H9 (cell line): ENCODE results near the gene MICU2. TPM values are rescaled to one million over a fixed set of nuclear protein-coding genes. Genes with fewer than 3 reads are reported as not detected.

ENCODE experiments used
- DNase-seq: peaks from one replicate; pipeline ENCODE4 v3.0.0-alpha.2; 2017
- H2AFZ ChIP-seq: one replicate; pipeline ENCODE4 v1.6.1; 2013; ENCODE audit warnings: mild to moderate bottlenecking, low read length, control low read depth, moderate library complexity
- H2AK5ac ChIP-seq: 2 replicates; pipeline ENCODE4 v1.6.1; 2013; ENCODE audit warnings: low read length, control low read depth, mixed read lengths; ENCODE audit not compliant: insufficient read length
- H2BK120ac ChIP-seq: one replicate; pipeline ENCODE4 v1.6.1; 2013; ENCODE audit warnings: low read depth, mild to moderate bottlenecking, low read length, control low read depth, inconsistent platforms; ENCODE audit not compliant: poor library complexity, severe bottlenecking
- H2BK12ac ChIP-seq: 2 replicates; pipeline ENCODE4 v1.6.1; 2013; ENCODE audit warnings: low read length, control low read depth, mixed read lengths, low read depth; ENCODE audit not compliant: insufficient read length
- H2BK15ac ChIP-seq: 2 replicates; pipeline ENCODE4 v1.6.1; 2013; ENCODE audit warnings: low read depth, low read length, control low read depth
- H2BK20ac ChIP-seq: one replicate; pipeline ENCODE4 v1.6.1; 2013; ENCODE audit warnings: low read depth, mild to moderate bottlenecking, low read length, control low read depth, inconsistent platforms; ENCODE audit not compliant: poor library complexity, severe bottlenecking
- H2BK5ac ChIP-seq: 2 replicates; pipeline ENCODE4 v1.6.1; 2013; ENCODE audit warnings: low read length, control low read depth, mixed read lengths; ENCODE audit not compliant: insufficient read length
- H3K14ac ChIP-seq: 2 replicates; pipeline ENCODE4 v1.6.1; 2013; ENCODE audit warnings: low read length, control low read depth; ENCODE audit not compliant: insufficient read depth
- H3K18ac ChIP-seq: 2 replicates; pipeline ENCODE4 v1.6.1; 2013; ENCODE audit warnings: low read depth, mild to moderate bottlenecking, mixed read lengths, low read length, control low read depth; ENCODE audit not compliant: insufficient read length
- H3K23ac ChIP-seq: 2 replicates; pipeline ENCODE4 v1.6.1; 2013; ENCODE audit warnings: low read length, control low read depth, mixed read lengths, low read depth; ENCODE audit not compliant: insufficient read length
- H3K23me2 ChIP-seq: 2 replicates; pipeline ENCODE4 v1.6.1; 2013; ENCODE audit warnings: low read depth, mild to moderate bottlenecking, mixed read lengths, low read length, control low read depth; ENCODE audit not compliant: insufficient read length, poor library complexity, severe bottlenecking
- H3K27ac ChIP-seq: 2 replicates; pipeline ENCODE4 v1.5.1; 2013; ENCODE audit warnings: low read length, control low read depth, mixed read lengths, low read depth; ENCODE audit not compliant: insufficient read length
- H3K27me3 ChIP-seq: 2 replicates; pipeline ENCODE4 v1.6.1; 2013; ENCODE audit warnings: low read length, control low read depth, inconsistent platforms; ENCODE audit not compliant: insufficient read depth
- H3K4ac ChIP-seq: 2 replicates; pipeline ENCODE4 v1.6.1; 2013; ENCODE audit warnings: low read depth, mild to moderate bottlenecking, control low read depth, inconsistent platforms, low read length, moderate library complexity
- H3K4me1 ChIP-seq: 2 replicates; pipeline ENCODE4 v1.6.1; 2013; ENCODE audit warnings: low read length, control low read depth, inconsistent platforms; ENCODE audit not compliant: insufficient read depth
- H3K4me2 ChIP-seq: 2 replicates; pipeline ENCODE4 v1.6.1; 2013; ENCODE audit warnings: low read length, control low read depth, mixed read lengths; ENCODE audit not compliant: insufficient read length, insufficient read depth
- H3K56ac ChIP-seq: 2 replicates; pipeline ENCODE4 v1.6.1; 2013; ENCODE audit warnings: low read depth, mild to moderate bottlenecking, mixed read lengths, low read length, control low read depth; ENCODE audit not compliant: insufficient read length
- H3K79me1 ChIP-seq: 2 replicates; pipeline ENCODE4 v1.6.1; 2013; ENCODE audit warnings: low read depth, mild to moderate bottlenecking, moderate library complexity, low read length, control low read depth, inconsistent platforms; ENCODE audit not compliant: insufficient read depth, poor library complexity, severe bottlenecking
- H3K79me2 ChIP-seq: 2 replicates; pipeline ENCODE4 v1.6.1; 2013; ENCODE audit warnings: low read length, control low read depth, inconsistent platforms; ENCODE audit not compliant: insufficient read depth
- H3K9ac ChIP-seq: 2 replicates; pipeline ENCODE4 v1.6.1; 2013; ENCODE audit warnings: low read length, control low read depth, mixed read lengths; ENCODE audit not compliant: insufficient read length; ENCODE audit errors: extremely low read depth
- H3K9me3 ChIP-seq: one replicate; pipeline ENCODE4 v1.6.1; 2013; ENCODE audit warnings: low read depth, low read length, inconsistent platforms; ENCODE audit not compliant: control insufficient read depth
- H3T11ph ChIP-seq: one replicate; pipeline ENCODE4 v1.6.1; 2013; ENCODE audit warnings: mild to moderate bottlenecking, low read length, control low read depth, inconsistent platforms
- H4K20me1 ChIP-seq: one replicate; pipeline ENCODE4 v1.6.1; 2013; ENCODE audit not compliant: control insufficient read depth, insufficient read length, insufficient read depth
- H4K5ac ChIP-seq: 2 replicates; pipeline ENCODE4 v1.6.1; 2013; ENCODE audit warnings: low read depth, mild to moderate bottlenecking, mixed read lengths, low read length, control low read depth; ENCODE audit not compliant: insufficient read length
- H4K8ac ChIP-seq: replicated peaks from 2 replicates; pipeline ENCODE4 v1.6.1; 2013; ENCODE audit warnings: low read length, control low read depth, mixed read lengths, low read depth; ENCODE audit not compliant: insufficient read length
- H4K91ac ChIP-seq: 2 replicates; pipeline ENCODE4 v1.6.1; 2013; ENCODE audit warnings: low read depth, mild to moderate bottlenecking, moderate library complexity, mixed read lengths, low read length, control low read depth; ENCODE audit not compliant: insufficient read length
- H3K27ac Mint-ChIP-seq, 3 experiments: 2 replicates in 2 of 3; 3 replicates in 1 of 3; pipeline ENCODE4 v1.8.0; 2020 to 2021; ENCODE audit warnings: mixed read lengths in 3 of 3, mild to moderate bottlenecking in 1 of 3, moderate library complexity in 1 of 3
- H3K27me3 Mint-ChIP-seq: 2 replicates; pipeline ENCODE4 v1.8.0; 2021; ENCODE audit warnings: low read depth, mild to moderate bottlenecking, moderate library complexity, mixed read lengths
- H3K36me3 Mint-ChIP-seq, 3 experiments: 2 replicates in 2 of 3; 3 replicates in 1 of 3; pipeline ENCODE4 v1.8.0; 2020 to 2021; ENCODE audit warnings: low read depth in 3 of 3, mixed read lengths in 3 of 3; ENCODE audit not compliant: insufficient read depth in 1 of 3
- H3K4me1 Mint-ChIP-seq, 2 experiments: 2 replicates each; pipeline ENCODE4 v1.8.0; 2020; ENCODE audit warnings: mixed read lengths in 2 of 2
- H3K4me3 Mint-ChIP-seq, 2 experiments: 2 replicates in 1 of 2; 3 replicates in 1 of 2; pipeline ENCODE4 v1.8.0; 2020 to 2021; ENCODE audit warnings: mild to moderate bottlenecking in 2 of 2, mixed read lengths in 2 of 2, moderate library complexity in 1 of 2
- H3K9me3 Mint-ChIP-seq, 2 experiments: 2 replicates in 1 of 2; 3 replicates in 1 of 2; pipeline ENCODE4 v1.8.0; 2020; ENCODE audit warnings: mild to moderate bottlenecking in 2 of 2, mixed read lengths in 2 of 2, moderate library complexity in 1 of 2
- WGBS: extraction: QIAGEN DNeasy Blood & Tissue Kit; methylation state at CpG from one replicate; pipeline ENCODE4 v1.1.7; 2013; ENCODE audit warnings: missing lambda C conversion rate, low lambda C conversion rate, mixed read lengths; ENCODE audit not compliant: insufficient read length; ENCODE audit errors: extremely low coverage; 5-methylcytosine and 5-hydroxymethylcytosine counted together
- total RNA-seq: library from RNA; stranded (reverse); gene quantifications from 2 replicates; pipeline ENCODE4 v1.2.1, GENCODE V29; 2021
- TF ChIP-seq, protein P1 (sequence below): fragments of 200-600 bp; sonication (generic); conservative IDR thresholded peaks from 3 replicates; pipeline ENCODE4 v1.8.0; 2021; ENCODE audit warnings: antibody characterized with exemption, mild to moderate bottlenecking

Gene MICU2
- total RNA-seq, 1 experiment from 2014 or later = 38.4 TPM

DNA sequence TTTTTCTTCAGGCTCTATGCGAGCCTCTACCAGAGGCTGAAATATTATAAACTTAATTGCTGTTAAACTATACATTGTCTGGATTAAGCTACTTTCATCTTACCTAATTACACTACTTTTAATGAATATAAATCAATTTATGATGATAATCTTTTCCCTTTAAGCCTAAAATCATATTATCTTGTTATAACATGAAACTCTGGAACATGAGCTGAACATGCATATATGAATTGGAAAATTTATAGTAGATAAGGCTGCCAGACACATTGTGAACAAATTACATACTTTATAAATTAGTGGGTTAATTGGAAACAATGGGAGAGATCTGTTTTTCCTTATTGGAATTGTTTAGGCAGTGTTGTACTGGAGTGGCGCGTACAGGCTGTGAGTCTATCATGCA lies 99.6 kb downstream of the MICU2 start:
- Histone ChIP-seq H3K23me2 (no peaks in the 10 kb centered on the region), H2BK15ac (no peak overlapping the region)

More for the DNA sequence above, 99.6 kb downstream of the MICU2 start:
- H3K4me2 ChIP-seq = no peak overlapping the region
- H3K4me3 Mint-ChIP-seq = no peak overlapping the region
- no peak overlapping the region for H4K91ac ChIP-seq
- H4K20me1 ChIP-seq = no peaks in the 10 kb centered on the region
- H2BK12ac ChIP-seq = no peak overlapping the region
- no peaks in the 10 kb centered on the region for H3K4me1 Mint-ChIP-seq
- H3K4ac ChIP-seq = no peak overlapping the region
- no peaks in the 10 kb centered on the region for H3K9me3 Mint-ChIP-seq
- H2AFZ ChIP-seq = no peak overlapping the region
- TF ChIP-seq, protein P1, sequence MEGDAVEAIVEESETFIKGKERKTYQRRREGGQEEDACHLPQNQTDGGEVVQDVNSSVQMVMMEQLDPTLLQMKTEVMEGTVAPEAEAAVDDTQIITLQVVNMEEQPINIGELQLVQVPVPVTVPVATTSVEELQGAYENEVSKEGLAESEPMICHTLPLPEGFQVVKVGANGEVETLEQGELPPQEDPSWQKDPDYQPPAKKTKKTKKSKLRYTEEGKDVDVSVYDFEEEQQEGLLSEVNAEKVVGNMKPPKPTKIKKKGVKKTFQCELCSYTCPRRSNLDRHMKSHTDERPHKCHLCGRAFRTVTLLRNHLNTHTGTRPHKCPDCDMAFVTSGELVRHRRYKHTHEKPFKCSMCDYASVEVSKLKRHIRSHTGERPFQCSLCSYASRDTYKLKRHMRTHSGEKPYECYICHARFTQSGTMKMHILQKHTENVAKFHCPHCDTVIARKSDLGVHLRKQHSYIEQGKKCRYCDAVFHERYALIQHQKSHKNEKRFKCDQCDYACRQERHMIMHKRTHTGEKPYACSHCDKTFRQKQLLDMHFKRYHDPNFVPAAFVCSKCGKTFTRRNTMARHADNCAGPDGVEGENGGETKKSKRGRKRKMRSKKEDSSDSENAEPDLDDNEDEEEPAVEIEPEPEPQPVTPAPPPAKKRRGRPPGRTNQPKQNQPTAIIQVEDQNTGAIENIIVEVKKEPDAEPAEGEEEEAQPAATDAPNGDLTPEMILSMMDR = no peak
- no peaks in the 10 kb centered on the region for H3K79me2 ChIP-seq
- no peaks in the 10 kb centered on the region for H3K27me3 ChIP-seq
- H3K4me1 ChIP-seq = no peaks in the 10 kb centered on the region
- H3K9ac ChIP-seq = no peak overlapping the region
- no peak overlapping the region for H3K14ac ChIP-seq
- DNase-seq = no peak
- no CpG with 5 or more reads among the region's 3 CpGs for WGBS
- no peak overlapping the region for H3K56ac ChIP-seq
- no peak overlapping the region for H2BK120ac ChIP-seq
- H3K27ac ChIP-seq = no peak overlapping the region
- H3K27ac Mint-ChIP-seq = no peak overlapping the region
- no peaks in the 10 kb centered on the region for H3K79me1 ChIP-seq
- no peak overlapping the region for H3K23ac ChIP-seq
- no peak overlapping the region for H3T11ph ChIP-seq
- no peaks in the 10 kb centered on the region for H3K27me3 Mint-ChIP-seq
- H2BK5ac ChIP-seq = no peak overlapping the region
- H4K5ac ChIP-seq = no peak overlapping the region
- H2BK20ac ChIP-seq = no peak overlapping the region
- no peaks in the 10 kb centered on the region for H3K9me3 ChIP-seq
- H2AK5ac ChIP-seq = no peak overlapping the region
- H3K18ac ChIP-seq = no peak overlapping the region
- H4K8ac ChIP-seq = no peak overlapping the region
- peaks cover 5 to 14% (median 9%) of the 10 kb centered on the region in 3 experiments for H3K36me3 Mint-ChIP-seq
